ENCODE results near the gene PSMD1.

Gene PSMD1

DNA sequence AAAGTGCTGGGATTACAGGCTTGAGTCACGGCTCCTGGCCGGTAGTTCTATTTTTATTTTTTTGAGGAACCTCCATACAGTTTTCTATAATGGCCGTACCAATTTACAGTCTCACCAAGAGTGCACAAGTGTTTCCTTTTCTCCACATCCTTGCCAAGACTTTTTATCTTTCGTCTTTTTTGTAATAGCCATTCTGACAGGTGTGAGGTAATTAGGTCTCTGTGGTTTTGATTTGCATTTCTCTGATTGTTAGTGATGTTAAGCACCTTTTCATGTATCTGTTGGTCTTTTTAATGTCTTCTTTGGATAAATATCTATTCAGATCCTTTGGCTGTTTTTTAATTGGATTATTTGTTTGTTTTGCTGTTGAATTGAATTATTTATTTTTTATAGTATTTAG, 151.1 kb downstream of the PSMD1 start:
- no peak for DNase-seq (ENCODE audit: low read depth in 2 of 2)

DNA sequence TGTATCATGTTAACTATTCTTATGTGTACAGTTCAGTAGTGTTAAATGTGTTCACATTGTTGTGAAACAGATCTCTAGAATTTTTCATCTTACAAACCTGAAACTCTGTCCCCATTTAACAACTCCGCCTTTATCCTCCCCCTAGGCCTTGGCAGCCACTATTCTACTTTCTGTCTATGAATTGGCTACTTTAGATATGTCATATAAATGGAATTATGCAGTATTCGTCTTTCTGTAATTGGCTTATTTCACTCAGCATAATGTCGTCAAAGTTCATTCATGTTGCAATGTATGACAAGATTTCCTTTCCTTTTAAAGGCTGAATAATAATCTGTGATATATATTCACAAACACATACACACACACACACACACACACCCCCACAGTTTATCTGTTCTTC, 154.1 kb downstream of the PSMD1 start:
- DNase-seq (ENCODE audit: low read depth in 2 of 2): no peak

DNA sequence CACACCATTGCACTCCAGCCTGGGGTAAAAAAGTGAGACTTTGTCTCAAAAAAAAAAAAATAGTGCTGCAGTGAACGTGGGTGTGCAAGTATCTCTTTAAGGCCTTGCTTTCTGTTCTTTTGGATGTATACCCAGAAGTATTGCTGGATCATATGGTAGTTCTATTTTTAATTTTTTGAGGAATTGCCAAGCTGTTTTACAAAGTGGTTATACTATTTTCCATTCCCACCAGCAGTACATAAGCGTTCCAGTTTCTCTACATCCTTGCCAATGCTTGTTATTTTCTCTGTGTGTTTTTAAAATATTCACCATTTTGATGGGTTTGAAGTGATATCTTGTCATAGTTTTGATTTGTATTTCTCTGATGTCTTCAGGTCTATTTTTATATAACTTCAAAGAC, 154.8 kb downstream of the PSMD1 start:
- DNase-seq (ENCODE audit: low read depth in 2 of 2): no peak

DNA sequence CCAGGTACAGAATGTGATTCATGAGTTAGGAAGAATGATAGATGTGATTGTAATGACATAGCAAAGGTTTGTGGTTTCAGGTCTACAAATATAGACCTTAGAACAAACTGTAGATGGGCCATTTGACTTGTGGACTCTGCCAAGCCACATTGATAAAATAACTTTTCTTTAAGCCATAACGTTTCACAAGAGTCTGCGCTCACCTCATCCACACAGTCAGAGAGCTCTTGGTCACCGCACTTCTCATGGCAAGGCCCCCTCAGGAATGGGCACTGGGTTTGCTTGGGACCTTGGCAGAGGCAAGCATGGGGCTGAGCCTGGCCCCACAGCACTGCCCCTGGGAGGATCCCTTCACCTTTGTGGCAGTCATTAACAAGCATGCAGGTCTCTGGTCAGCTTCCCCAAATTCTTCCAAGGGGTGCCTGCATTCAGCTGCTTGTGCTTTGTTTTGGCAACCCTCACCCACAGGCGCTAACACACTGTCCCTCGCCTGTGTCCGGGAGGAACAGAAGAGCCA, 155.7 kb downstream of the PSMD1 start:
- DNase-seq (ENCODE audit: low read depth in 2 of 2): no peak

DNA sequence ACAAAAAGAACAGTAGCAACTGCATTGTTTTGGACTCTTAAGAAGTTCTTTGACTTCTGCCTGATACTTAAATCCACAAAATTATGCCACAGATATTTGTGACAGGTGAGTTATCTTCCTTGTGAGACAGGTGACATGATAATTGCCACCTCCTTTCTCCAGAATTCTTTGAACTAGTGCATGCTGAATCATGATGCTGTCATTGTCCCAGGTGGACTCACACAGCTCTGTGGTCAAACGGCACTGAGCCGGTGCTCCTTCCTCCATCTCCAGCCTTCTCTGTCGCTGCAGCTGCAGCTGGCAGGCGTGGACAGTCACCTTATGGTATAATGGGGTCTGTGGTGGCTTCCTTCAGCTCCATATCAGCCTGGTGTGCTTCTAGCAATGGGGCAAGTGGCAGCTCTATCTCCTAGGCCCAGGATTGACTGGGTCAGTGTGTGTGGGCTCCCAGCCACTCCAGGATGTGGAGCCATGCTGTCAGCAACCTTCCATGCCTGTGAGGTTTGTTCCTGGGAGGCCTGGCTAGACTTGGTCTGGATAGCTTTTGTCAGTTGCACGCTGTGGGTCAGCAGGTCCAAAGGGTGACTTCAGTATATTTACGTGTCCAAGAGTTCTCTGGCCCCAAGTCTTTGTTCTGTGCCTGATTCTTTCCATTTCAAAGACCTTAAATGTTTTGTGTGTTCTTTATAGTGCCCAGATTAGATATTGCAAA, 157.4 kb downstream of the PSMD1 start:
- DNase-seq (ENCODE audit: low read depth in 2 of 2): no peak

DNA sequence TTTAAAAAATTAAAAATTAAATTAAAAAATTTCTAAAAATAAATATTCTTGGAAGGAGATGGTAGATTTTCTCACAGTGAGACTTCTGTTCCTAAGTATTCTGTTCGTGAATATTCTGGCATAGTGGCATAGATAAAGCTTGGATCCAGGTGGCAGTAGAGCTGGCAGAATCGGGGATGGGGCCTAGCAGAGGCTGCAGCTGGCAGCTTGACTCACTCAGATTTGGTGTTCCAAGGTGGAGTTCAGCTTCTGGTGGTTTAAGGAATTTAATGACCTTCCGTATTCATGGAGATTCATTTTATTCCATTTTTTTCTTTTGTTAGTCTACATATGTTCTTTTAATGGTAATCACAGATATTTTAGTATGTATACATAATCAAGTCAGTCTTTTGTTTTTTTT, 161.7 kb downstream of the PSMD1 start:
- DNase-seq (ENCODE audit: low read depth in 2 of 2): no peak

DNA sequence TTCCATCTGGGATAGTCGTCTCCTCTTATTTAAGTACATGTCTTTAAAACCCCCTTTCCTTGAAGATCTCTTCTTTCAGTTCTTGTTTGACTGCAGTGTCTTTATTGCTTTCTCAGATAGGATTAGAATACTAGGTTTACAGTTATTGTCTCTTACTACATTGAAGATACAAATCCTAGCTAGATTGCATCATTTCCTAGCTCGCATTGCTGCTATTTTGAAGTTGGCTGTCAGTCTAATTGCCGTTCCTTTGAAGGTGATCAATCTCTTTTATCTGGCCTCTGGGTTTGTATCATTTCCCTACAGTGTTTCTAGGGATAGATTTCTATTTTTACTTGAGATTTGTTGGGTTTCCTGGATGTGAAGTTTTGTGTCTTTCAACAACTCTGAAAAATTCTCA, 162.6 kb downstream of the PSMD1 start:
- DNase-seq (ENCODE audit: low read depth in 2 of 2): no peak

DNA sequence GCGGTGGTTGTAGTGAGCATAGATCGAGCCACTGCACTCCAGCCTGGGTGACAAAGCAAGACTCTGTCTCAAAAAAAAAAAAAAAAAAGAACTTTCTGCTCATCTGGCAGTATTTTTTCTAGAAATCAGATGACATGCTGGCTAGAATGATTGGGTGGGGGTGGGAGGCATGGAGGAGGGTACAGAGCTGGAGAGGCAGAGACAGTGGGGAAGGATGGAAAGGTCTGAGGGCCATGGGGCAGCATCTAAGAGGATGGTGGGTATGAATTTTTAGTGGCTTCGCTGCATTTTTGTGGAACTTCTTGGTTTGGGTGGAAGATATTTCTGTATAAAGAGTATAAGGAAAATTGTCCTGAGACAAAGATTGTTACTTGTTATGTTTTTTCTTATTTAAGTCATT, 165.1 kb downstream of the PSMD1 start:
- no peak for DNase-seq (ENCODE audit: low read depth in 2 of 2)
